CD4-positive, CD25-positive, alpha-beta regulatory T cell (primary cell): ENCODE results near the gene CDKAL1. TPM values are rescaled to one million over a fixed set of nuclear protein-coding genes. Genes with fewer than 3 reads are reported as not detected.

ENCODE experiments used
- ATAC-seq, 2 donors: fragments of 150-1000 bp; cut with Tn5 transposase; one replicate each; pipeline ENCODE4 v1.10.0; 2021; ENCODE audit warnings: low read depth in 2 of 2, moderate number of reproducible peaks in 2 of 2, moderate library complexity in 1 of 2
- DNase-seq, 3 donors: peaks; one replicate each; pipeline versions ENCODE4 v3.0.0 to v3.0.0-alpha.2; 2012 to 2022; ENCODE audit warnings: mixed read lengths in 1 of 3
- H3K27ac ChIP-seq: one replicate; pipeline ENCODE4 v1.7.0; 2013; ENCODE audit warnings: mild to moderate bottlenecking, low read length; ENCODE audit not compliant: insufficient read depth, poor library complexity, severe bottlenecking
- H3K27me3 ChIP-seq: one replicate; pipeline ENCODE4 v1.7.0; 2013; ENCODE audit warnings: low read length; ENCODE audit not compliant: control insufficient read depth, insufficient read depth
- H3K36me3 ChIP-seq: one replicate; pipeline ENCODE4 v1.7.0; 2013; ENCODE audit warnings: mild to moderate bottlenecking, low read length, moderate library complexity; ENCODE audit not compliant: control insufficient read depth, insufficient read depth
- H3K4me1 ChIP-seq: 2 replicates; pipeline ENCODE4 v1.7.0; 2013; ENCODE audit warnings: mild to moderate bottlenecking, low read length; ENCODE audit not compliant: insufficient read depth, control insufficient read depth, poor library complexity, severe bottlenecking
- H3K4me3 ChIP-seq: one replicate; pipeline ENCODE4 v1.7.0; 2013; ENCODE audit warnings: low read depth, mild to moderate bottlenecking, low read length, moderate library complexity
- H3K9me3 ChIP-seq, 2 experiments: 1 replicate in 1 of 2; 2 replicates in 1 of 2; pipeline ENCODE4 v1.7.0; 2013; ENCODE audit warnings: low read length in 2 of 2, mild to moderate bottlenecking in 1 of 2, moderate library complexity in 1 of 2; ENCODE audit not compliant: control insufficient read depth in 2 of 2
- H3K27ac Mint-ChIP-seq, 3 donors: one replicate each; pipeline ENCODE4 v1.8.0; 2020 to 2022; ENCODE audit warnings: mild to moderate bottlenecking in 3 of 3, mixed read lengths in 3 of 3, moderate library complexity in 2 of 3
- H3K27me3 Mint-ChIP-seq: one replicate; pipeline ENCODE4 v1.8.0; 2022; ENCODE audit warnings: mild to moderate bottlenecking, mixed read lengths
- H3K36me3 Mint-ChIP-seq: one replicate; pipeline ENCODE4 v1.8.0; 2020; ENCODE audit warnings: mixed read lengths
- H3K4me1 Mint-ChIP-seq, 4 donors: one replicate each; pipeline ENCODE4 v1.8.0; 2020 to 2022; ENCODE audit warnings: mixed read lengths in 4 of 4, mild to moderate bottlenecking in 1 of 4
- H3K4me3 Mint-ChIP-seq, 4 donors: one replicate each; pipeline ENCODE4 v1.8.0; 2020 to 2022; ENCODE audit warnings: mild to moderate bottlenecking in 4 of 4, mixed read lengths in 4 of 4, moderate library complexity in 3 of 4
- H3K9me3 Mint-ChIP-seq, 7 donors: one replicate each; pipeline ENCODE4 v1.8.0; 2020 to 2022; ENCODE audit warnings: mixed read lengths in 7 of 7, mild to moderate bottlenecking in 3 of 7, moderate library complexity in 2 of 7
- polyA plus RNA-seq, 4 donors: library from polyadenylated mRNA; unstranded; fragments of 300-500 nt; fragmentation: Illumina TruSeq; gene quantifications; one replicate each; pipeline ENCODE4 v1.2.3, GENCODE V29; 2021
- total RNA-seq: library from RNA; stranded (reverse); gene quantifications from one replicate; pipeline ENCODE4 v1.2.3, GENCODE V29; 2022

CDKAL1 gene
- total and polyA plus RNA-seq, 5 donors from 2014 or later, result 26.1 to 39.4 (median 30.4) TPM

- Mint-ChIP-seq H3K4me3 (no peak overlapping the region), H3K27me3 (no peaks in the 10 kb centered on the region)
- no peak overlapping the region for H3K27ac ChIP-seq
These were observed 674.5 kb downstream of the CDKAL1 start for GRCh38 chr6:21208796-21209186.

GRCh38 chr6:21213492-21213891 lies 679.2 kb downstream of the CDKAL1 start:
- Histone ChIP-seq H3K36me3 (peaks cover 13% of the 10 kb centered on the region), H3K9me3 (no peaks in the 10 kb centered on the region), H3K4me3 (no peak overlapping the region), H3K27ac (no peak overlapping the region), H3K4me1 (no peaks in the 10 kb centered on the region), H3K27me3 (no peaks in the 10 kb centered on the region)
- ATAC-seq (no peak), DNase-seq (no peak)
- Mint-ChIP-seq H3K4me3 (no peak overlapping the region), H3K4me1 (no peaks in the 10 kb centered on the region), H3K27ac (no peak overlapping the region), H3K27me3 (no peaks in the 10 kb centered on the region), H3K36me3 (peaks cover 66% of the 10 kb centered on the region), H3K9me3 (peaks cover 0 to 4% (median 0%) of the 10 kb centered on the region in 7 donors)

More at GRCh38 chr6:21208796-21209186, 674.5 kb downstream of the CDKAL1 start:
- Mint-ChIP-seq H3K27ac (no peak overlapping the region), H3K4me1 (peaks cover 0 to 4% (median 0%) of the 10 kb centered on the region in 4 donors), H3K9me3 (peaks cover 0 to 7% (median 0%) of the 10 kb centered on the region in 7 donors), H3K36me3 (peaks cover 67% of the 10 kb centered on the region)
- Histone ChIP-seq H3K4me1 (no peaks in the 10 kb centered on the region), H3K4me3 (no peak overlapping the region), H3K27me3 (no peaks in the 10 kb centered on the region), H3K9me3 (no peaks in the 10 kb centered on the region), H3K36me3 (peaks cover 13% of the 10 kb centered on the region)
- DNase-seq, result no peak
- ATAC-seq, result no peak

DNA sequence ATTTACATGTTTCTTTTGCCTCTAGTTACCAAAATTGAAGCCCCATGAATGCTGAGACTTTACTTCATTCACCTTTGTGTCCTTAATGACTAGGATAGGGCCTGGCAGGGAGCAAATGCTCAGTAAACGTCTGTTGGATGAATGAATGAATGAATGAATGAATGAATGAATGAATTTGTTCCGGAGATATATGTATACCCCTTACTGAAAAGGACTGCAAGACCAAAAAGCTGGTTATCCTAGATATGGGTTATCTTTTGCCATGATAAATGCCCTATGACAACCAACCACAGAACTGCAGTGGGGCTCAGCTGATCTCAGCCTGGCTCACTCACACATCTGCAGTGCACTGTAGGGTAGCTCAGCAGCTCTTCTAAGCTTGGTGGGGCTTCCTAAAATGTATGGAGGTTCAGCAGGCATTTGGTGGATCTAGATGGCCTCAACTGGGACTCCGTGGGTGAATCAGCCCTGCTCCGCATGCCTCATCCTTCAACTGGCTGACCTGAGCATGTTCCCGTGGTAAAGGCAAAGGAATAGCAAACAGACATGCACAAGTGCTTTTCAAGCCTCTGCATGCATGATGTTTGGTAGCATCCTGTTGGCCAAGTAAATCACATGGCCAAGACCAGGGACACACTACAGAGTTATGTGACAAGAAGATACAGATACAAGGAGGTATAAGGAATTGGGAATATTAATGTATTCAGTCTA lies 680.6 kb downstream of the CDKAL1 start:
- ATAC-seq, result no peak
- H3K4me1 ChIP-seq, result no peaks in the 10 kb centered on the region
- H3K36me3 Mint-ChIP-seq, result peaks cover 53% of the 10 kb centered on the region
- H3K36me3 ChIP-seq, result peaks cover 9% of the 10 kb centered on the region
- no peak overlapping the region for H3K27ac ChIP-seq
- no peak overlapping the region for H3K27ac Mint-ChIP-seq
- no peaks in the 10 kb centered on the region for H3K27me3 Mint-ChIP-seq
- no peak overlapping the region for H3K4me3 ChIP-seq
- no peaks in the 10 kb centered on the region for H3K4me1 Mint-ChIP-seq
- H3K27me3 ChIP-seq, result no peaks in the 10 kb centered on the region
- H3K9me3 ChIP-seq, result no peaks in the 10 kb centered on the region
- no peak overlapping the region for H3K4me3 Mint-ChIP-seq
- no peak for DNase-seq
- peaks cover 0 to 4% (median 0%) of the 10 kb centered on the region in 7 donors for H3K9me3 Mint-ChIP-seq

GRCh38 chr6:21219241-21219640 lies 685.0 kb downstream of the CDKAL1 start:
- Histone ChIP-seq H3K4me3 (no peak overlapping the region), H3K27ac (no peak overlapping the region), H3K36me3 (no peaks in the 10 kb centered on the region), H3K4me1 (no peaks in the 10 kb centered on the region), H3K9me3 (no peaks in the 10 kb centered on the region), H3K27me3 (no peaks in the 10 kb centered on the region)
- Mint-ChIP-seq H3K27me3 (no peaks in the 10 kb centered on the region), H3K36me3 (peaks cover 49% of the 10 kb centered on the region), H3K4me1 (no peaks in the 10 kb centered on the region), H3K27ac (no peak overlapping the region), H3K9me3 (no peaks in the 10 kb centered on the region), H3K4me3 (no peak overlapping the region)
- DNase-seq, result no peak
- ATAC-seq, result no peak

DNA sequence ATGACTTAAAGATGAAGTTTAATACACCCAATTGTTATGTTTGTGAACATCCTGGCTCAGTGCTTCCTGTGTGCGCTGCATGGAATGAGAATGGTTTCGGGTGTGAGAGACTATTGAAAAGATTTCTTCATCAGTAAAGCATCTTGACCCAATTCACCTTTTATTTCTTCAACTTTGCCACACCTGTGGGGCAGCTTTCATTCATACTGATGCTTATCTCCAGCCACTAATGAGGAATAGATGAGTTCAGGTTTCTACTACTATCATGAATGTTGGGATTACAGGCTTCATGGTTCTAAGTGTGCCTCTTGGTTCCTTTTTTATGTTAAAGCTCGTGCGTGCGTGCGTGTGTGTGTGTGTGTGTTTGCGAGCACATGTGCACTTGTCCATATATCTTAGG lies 685.6 kb downstream of the CDKAL1 start:
- no peak for ATAC-seq
- no peak overlapping the region for H3K4me3 Mint-ChIP-seq
- Histone ChIP-seq H3K27ac (no peak overlapping the region), H3K36me3 (no peaks in the 10 kb centered on the region), H3K4me3 (no peak overlapping the region), H3K4me1 (no peaks in the 10 kb centered on the region), H3K27me3 (no peaks in the 10 kb centered on the region), H3K9me3 (no peaks in the 10 kb centered on the region)
- H3K36me3 Mint-ChIP-seq, result peaks cover 44% of the 10 kb centered on the region
- DNase-seq, result no peak
- no peaks in the 10 kb centered on the region for H3K9me3 Mint-ChIP-seq
- H3K4me1 Mint-ChIP-seq, result no peaks in the 10 kb centered on the region
- H3K27ac Mint-ChIP-seq, result no peak overlapping the region
- H3K27me3 Mint-ChIP-seq, result no peaks in the 10 kb centered on the region

DNA sequence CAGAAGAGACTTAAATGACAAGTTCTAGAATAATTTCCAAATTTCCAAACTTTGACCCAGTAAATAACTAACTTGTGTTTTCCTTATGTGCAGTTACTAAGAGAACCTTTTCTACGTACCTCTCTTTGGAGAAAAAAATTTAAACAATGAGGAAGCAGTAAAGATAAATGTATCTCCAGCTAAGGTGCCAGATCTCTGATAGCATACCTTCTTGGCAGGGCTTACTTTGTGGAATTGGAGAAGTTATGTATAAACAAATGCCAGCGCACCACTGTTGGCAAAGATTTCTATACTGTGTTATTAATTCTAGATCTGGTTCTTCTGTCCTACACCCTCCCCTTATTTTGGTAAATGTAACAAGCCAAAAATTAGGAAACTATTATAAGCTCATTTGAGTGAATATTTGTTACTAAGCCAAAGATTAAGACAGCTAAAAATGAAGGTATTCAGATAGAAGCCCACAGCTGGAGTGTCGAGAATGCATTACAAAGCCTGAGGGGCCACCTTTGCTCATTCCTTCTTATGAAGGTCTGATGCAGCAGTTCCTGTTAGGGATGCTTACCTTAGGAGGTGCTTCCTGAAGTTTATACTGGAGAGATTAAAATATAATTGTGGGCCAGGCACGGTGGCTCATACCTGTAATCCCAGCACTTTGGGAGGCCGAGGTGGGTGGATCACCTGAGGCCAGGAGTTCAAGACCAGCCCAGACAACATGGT lies 686.2 kb downstream of the CDKAL1 start:
- DNase-seq, result no peak
- no peaks in the 10 kb centered on the region for H3K9me3 ChIP-seq

DNA sequence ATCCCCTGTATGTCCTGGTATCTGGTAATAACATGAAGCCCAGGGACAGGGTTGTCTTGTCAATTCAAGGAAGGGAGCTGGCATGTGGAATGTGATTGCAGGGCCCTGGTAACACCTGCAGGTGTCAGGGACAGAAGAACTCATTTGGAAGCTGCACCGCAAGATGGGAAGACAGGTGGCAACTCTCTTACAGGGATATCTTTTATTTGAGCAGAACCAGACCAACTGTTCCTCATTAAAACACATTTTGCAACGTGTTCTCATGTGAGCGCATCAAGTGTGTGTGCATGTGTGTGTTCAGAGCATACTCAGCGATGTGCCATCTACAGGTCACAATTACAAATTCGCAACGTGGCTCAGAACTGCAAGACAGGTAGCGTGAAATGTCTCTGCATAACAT lies 688.4 kb downstream of the CDKAL1 start:
- H3K4me1 Mint-ChIP-seq, result no peaks in the 10 kb centered on the region
- no peak overlapping the region for H3K4me3 ChIP-seq

More for the DNA sequence above, 686.2 kb downstream of the CDKAL1 start:
- Mint-ChIP-seq H3K27me3 (no peaks in the 10 kb centered on the region), H3K4me3 (no peak overlapping the region), H3K4me1 (no peaks in the 10 kb centered on the region), H3K36me3 (peaks cover 40% of the 10 kb centered on the region), H3K9me3 (no peaks in the 10 kb centered on the region), H3K27ac (no peak overlapping the region)
- Histone ChIP-seq H3K36me3 (no peaks in the 10 kb centered on the region), H3K27me3 (no peaks in the 10 kb centered on the region), H3K4me1 (no peaks in the 10 kb centered on the region), H3K27ac (no peak overlapping the region), H3K4me3 (no peak overlapping the region)
- no peak for ATAC-seq

GRCh38 chr6:21225912-21226311 lies 691.7 kb downstream of the CDKAL1 start:
- H3K36me3 Mint-ChIP-seq, result peaks cover 53% of the 10 kb centered on the region
- H3K27me3 ChIP-seq, result no peaks in the 10 kb centered on the region

More for the DNA sequence above, 688.4 kb downstream of the CDKAL1 start:
- peaks cover 39% of the 10 kb centered on the region for H3K36me3 Mint-ChIP-seq
- no peaks in the 10 kb centered on the region for H3K36me3 ChIP-seq
- no peak overlapping the region for H3K4me3 Mint-ChIP-seq
- DNase-seq (no peak), ATAC-seq (no peak)
- no peak overlapping the region for H3K27ac Mint-ChIP-seq
- H3K9me3 Mint-ChIP-seq, result no peaks in the 10 kb centered on the region
- no peaks in the 10 kb centered on the region for H3K4me1 ChIP-seq
- no peaks in the 10 kb centered on the region for H3K9me3 ChIP-seq
- H3K27me3 Mint-ChIP-seq, result no peaks in the 10 kb centered on the region
- H3K27me3 ChIP-seq, result no peaks in the 10 kb centered on the region
- H3K27ac ChIP-seq, result no peak overlapping the region

More at GRCh38 chr6:21225912-21226311, 691.7 kb downstream of the CDKAL1 start:
- Histone ChIP-seq H3K4me3 (no peak overlapping the region), H3K27ac (no peak overlapping the region), H3K36me3 (peaks cover 13% of the 10 kb centered on the region), H3K4me1 (no peaks in the 10 kb centered on the region), H3K9me3 (no peaks in the 10 kb centered on the region)
- DNase-seq, result no peak
- Mint-ChIP-seq H3K4me1 (no peaks in the 10 kb centered on the region), H3K9me3 (no peaks in the 10 kb centered on the region), H3K4me3 (no peak overlapping the region), H3K27me3 (no peaks in the 10 kb centered on the region), H3K27ac (no peak overlapping the region)
- ATAC-seq, result no peak
